GM06990 (cell line): ENCODE measurements around the gene GPC6.

ENCODE experiments used
- DNase-seq: peaks from one replicate; pipeline ENCODE4 v3.0.0-alpha.2; 2011; ENCODE audit not compliant: insufficient read length; ENCODE audit errors: extremely low read depth
- H3K27me3 ChIP-seq: replicated peaks from 2 replicates; pipeline ENCODE4 v1.6.0; 2011; ENCODE audit warnings: low read length; ENCODE audit not compliant: control insufficient read depth, insufficient read depth
- H3K36me3 ChIP-seq: 2 replicates; pipeline ENCODE4 v1.5.1; 2011; ENCODE audit warnings: low read length; ENCODE audit not compliant: control insufficient read depth, insufficient read depth
- H3K4me3 ChIP-seq: replicated peaks from 2 replicates; pipeline ENCODE4 v1.5.1; 2011; ENCODE audit warnings: low read depth, mild to moderate bottlenecking, control low read depth, low read length
- CTCF ChIP-seq: IDR thresholded peaks from 2 replicates; pipeline ENCODE4 v1.5.1; 2011; ENCODE audit warnings: low read length, control low read depth, mild to moderate bottlenecking, inconsistent platforms; ENCODE audit not compliant: insufficient read depth, poor library complexity, severe bottlenecking

Gene GPC6

GRCh38 chr13:93881411-93881810, 654.8 kb downstream of the GPC6 start:
- H3K36me3 ChIP-seq: no peaks in the 10 kb centered on the region
- H3K27me3 ChIP-seq: no peaks in the 10 kb centered on the region
- H3K4me3 ChIP-seq: no peak overlapping the region
- TF ChIP-seq CTCF: no peak
- no peak for DNase-seq

- no peak for TF ChIP-seq CTCF
- H3K27me3 ChIP-seq: no peaks in the 10 kb centered on the region
- no peak overlapping the region for H3K4me3 ChIP-seq
- H3K36me3 ChIP-seq: no peaks in the 10 kb centered on the region
- no peak for DNase-seq
Measured at GRCh38 chr13:93882086-93882651, 655.6 kb downstream of the GPC6 start.

- no peak for DNase-seq
Measured at GRCh38 chr13:93889430-93889951, 662.9 kb downstream of the GPC6 start.

GRCh38 chr13:93899981-93900380, 673.4 kb downstream of the GPC6 start:
- no peak for TF ChIP-seq CTCF
- Histone ChIP-seq H3K27me3 (no peaks in the 10 kb centered on the region), H3K4me3 (no peak overlapping the region), H3K36me3 (no peaks in the 10 kb centered on the region)
- no peak for DNase-seq

More at GRCh38 chr13:93889430-93889951, 662.9 kb downstream of the GPC6 start:
- Histone ChIP-seq H3K4me3 (no peak overlapping the region), H3K27me3 (no peaks in the 10 kb centered on the region), H3K36me3 (no peaks in the 10 kb centered on the region)
- no peak for TF ChIP-seq CTCF

- DNase-seq: no peak
- no peak overlapping the region for H3K4me3 ChIP-seq
- H3K36me3 ChIP-seq: no peaks in the 10 kb centered on the region
- no peak for TF ChIP-seq CTCF
- no peaks in the 10 kb centered on the region for H3K27me3 ChIP-seq
Measured at GRCh38 chr13:93900731-93901130, 674.1 kb downstream of the GPC6 start.

- TF ChIP-seq CTCF: no peak
- Histone ChIP-seq H3K36me3 (no peaks in the 10 kb centered on the region), H3K27me3 (no peaks in the 10 kb centered on the region), H3K4me3 (no peak overlapping the region)
- DNase-seq: no peak
Measured at GRCh38 chr13:93903909-93904308, 677.3 kb downstream of the GPC6 start.
